IMR-90 (cell line): ENCODE data around the gene SDHC. TPM values are rescaled to one million over a fixed set of nuclear protein-coding genes. Genes with fewer than 3 reads are reported as not detected.

ENCODE experiments used
- ATAC-seq: fragments of 200-7000 bp; cut with Tn5 transposase; 2 replicates; pipeline ENCODE4 v1.9.1; 2020; ENCODE audit warnings: low read depth, mild to moderate bottlenecking, moderate library complexity
- BruUV-seq: library from RNA; stranded (reverse); fragments of 400-500 nt; replicated peaks from 2 replicates; lab custom pipeline; 2021; lab: Mats Ljungman, UMichigan
- CTCF ChIA-PET: fragments of 300-600 bp; formaldehyde crosslinking; extraction: SDS; loops from one replicate; lab custom pipeline; 2021; ENCODE audit warnings: antibody characterized with exemption; lab: Yijun Ruan, JAX
- POLR2A ChIA-PET: fragments of 300-600 bp; sonication (Branson Sonifier 250); formaldehyde crosslinking; loops from one replicate; lab custom pipeline; 2022; ENCODE audit warnings: antibody characterized with exemption; ENCODE audit not compliant: unreplicated experiment; lab: Charles Lee
- DNase-seq: peaks from one replicate; pipeline ENCODE4 v3.0.0; 2013
- H2AFZ ChIP-seq: replicated peaks from 2 replicates; pipeline ENCODE3; 2013; ENCODE audit warnings: low read length, mild to moderate bottlenecking; ENCODE audit not compliant: poor library complexity
- H2AK5ac ChIP-seq: 2 replicates; pipeline ENCODE4 v1.6.1; 2013; ENCODE audit warnings: low read depth, low read length, inconsistent platforms
- H2AK9ac ChIP-seq: replicated peaks from 2 replicates; pipeline ENCODE3; 2013; ENCODE audit warnings: mild to moderate bottlenecking, low read depth, low read length, moderate library complexity; ENCODE audit not compliant: poor library complexity
- H2BK120ac ChIP-seq: 2 replicates; pipeline ENCODE4 v1.6.1; 2013; ENCODE audit warnings: low read depth, low read length, inconsistent platforms
- H2BK15ac ChIP-seq: 3 replicates; pipeline ENCODE4 v1.6.1; 2013; ENCODE audit warnings: low read depth, low read length, inconsistent platforms
- H2BK20ac ChIP-seq: 2 replicates; pipeline ENCODE4 v1.6.1; 2013; ENCODE audit warnings: low read depth, mild to moderate bottlenecking, inconsistent platforms, low read length, moderate library complexity
- H2BK5ac ChIP-seq: 2 replicates; pipeline ENCODE4 v1.6.1; 2013; ENCODE audit warnings: mild to moderate bottlenecking, low read depth, low read length, inconsistent platforms; ENCODE audit not compliant: poor library complexity, severe bottlenecking
- H3K14ac ChIP-seq: replicated peaks from 2 replicates; pipeline ENCODE4 v1.6.1; 2013; ENCODE audit warnings: low read depth, low read length, inconsistent platforms
- H3K18ac ChIP-seq: 2 replicates; pipeline ENCODE4 v1.6.1; 2013; ENCODE audit warnings: low read depth, low read length, control low read depth
- H3K23ac ChIP-seq: 2 replicates; pipeline ENCODE4 v1.6.1; 2013; ENCODE audit warnings: low read depth, low read length, inconsistent platforms
- H3K27ac ChIP-seq: 2 replicates; pipeline ENCODE4 v1.5.1; 2013; ENCODE audit warnings: mild to moderate bottlenecking, control low read depth, low read length; ENCODE audit not compliant: insufficient read depth
- H3K27me3 ChIP-seq: 2 replicates; pipeline ENCODE4 v1.6.1; 2013; ENCODE audit warnings: low read length; ENCODE audit not compliant: control insufficient read depth, insufficient read depth
- H3K36me3 ChIP-seq: 2 replicates; pipeline ENCODE4 v1.6.1; 2013; ENCODE audit warnings: low read length, mixed read lengths; ENCODE audit not compliant: control insufficient read depth, insufficient read depth
- H3K4ac ChIP-seq: 2 replicates; pipeline ENCODE4 v1.6.1; 2013; ENCODE audit warnings: low read depth, low read length, inconsistent platforms
- H3K4me1 ChIP-seq: 2 replicates; pipeline ENCODE4 v1.6.1; 2013; ENCODE audit warnings: low read length, mixed read lengths; ENCODE audit not compliant: control insufficient read depth, insufficient read depth
- H3K4me2 ChIP-seq: 2 replicates; pipeline ENCODE4 v1.6.1; 2013; ENCODE audit warnings: low read depth, mild to moderate bottlenecking, control low read depth, low read length, moderate library complexity
- H3K4me3 ChIP-seq: 2 replicates; pipeline ENCODE4 v1.5.1; 2013; ENCODE audit warnings: low read depth, mild to moderate bottlenecking, control low read depth, low read length, moderate library complexity; ENCODE audit not compliant: insufficient read depth
- H3K56ac ChIP-seq: 2 replicates; pipeline ENCODE4 v1.6.1; 2013; ENCODE audit warnings: low read length, inconsistent platforms; ENCODE audit not compliant: insufficient read depth; ENCODE audit errors: extremely low read depth
- H3K79me1 ChIP-seq, 2 experiments: 2 replicates each; pipeline ENCODE4 v1.6.1; 2013; ENCODE audit warnings: low read length in 2 of 2, inconsistent platforms in 1 of 2, low read depth in 1 of 2
- H3K9ac ChIP-seq: 2 replicates; pipeline ENCODE4 v1.6.1; 2013; ENCODE audit warnings: low read depth, low read length, control low read depth
- H3K9me1 ChIP-seq: 2 replicates; pipeline ENCODE4 v1.6.1; 2013; ENCODE audit warnings: low read length, inconsistent platforms; ENCODE audit not compliant: insufficient read depth
- H3K9me3 ChIP-seq: 2 replicates; pipeline ENCODE4 v1.6.1; 2013; ENCODE audit warnings: low read length; ENCODE audit not compliant: control insufficient read depth, insufficient read depth
- H4K20me1 ChIP-seq: 2 replicates; pipeline ENCODE4 v1.6.1; 2013; ENCODE audit warnings: low read length, inconsistent platforms; ENCODE audit not compliant: insufficient read depth
- H4K5ac ChIP-seq: 2 replicates; pipeline ENCODE4 v1.6.1; 2013; ENCODE audit warnings: mild to moderate bottlenecking, low read depth, low read length, control low read depth
- H4K8ac ChIP-seq, 2 experiments: 2 replicates each; pipeline ENCODE4 v1.6.1; 2013; ENCODE audit warnings: low read depth in 2 of 2, low read length in 2 of 2, control low read depth in 1 of 2, inconsistent platforms in 1 of 2
- H4K91ac ChIP-seq: 2 replicates; pipeline ENCODE4 v1.6.1; 2013; ENCODE audit warnings: low read depth, low read length, inconsistent platforms; ENCODE audit not compliant: insufficient read depth
- BHLHE40 ChIP-seq: fragments of 150-350 bp; IDR thresholded peaks from 2 replicates; pipeline ENCODE4 v1.6.1; 2016; ENCODE audit warnings: mild to moderate bottlenecking, low read depth, low read length
- CEBPB ChIP-seq: IDR thresholded peaks from 2 replicates; pipeline ENCODE4 v1.6.1; 2012; ENCODE audit warnings: low read depth, low read length, improper control_type of control experiment
- CHD1 ChIP-seq: IDR thresholded peaks from 2 replicates; pipeline ENCODE4 v1.6.1; 2012; ENCODE audit warnings: low read depth, low read length, improper control_type of control experiment
- CTCF ChIP-seq: conservative IDR thresholded peaks from 2 replicates; pipeline ENCODE4 v1.5.1; 2012; ENCODE audit warnings: mild to moderate bottlenecking, low read depth, low read length, improper control_type of control experiment
- ELK1 ChIP-seq: fragments of 150-350 bp; IDR thresholded peaks from 2 replicates; pipeline ENCODE4 v1.6.1; 2016; ENCODE audit warnings: low read depth, mild to moderate bottlenecking, low read length, moderate library complexity, borderline replicate concordance
- FOS ChIP-seq: fragments of 150-350 bp; IDR thresholded peaks from 2 replicates; pipeline ENCODE4 v1.6.1; 2016; ENCODE audit warnings: low read depth, low read length
- MAFK ChIP-seq: IDR thresholded peaks from 2 replicates; pipeline ENCODE4 v1.6.1; 2012; ENCODE audit warnings: low read depth, low read length, improper control_type of control experiment
- MAZ ChIP-seq: IDR thresholded peaks from 2 replicates; pipeline ENCODE4 v1.6.1; 2012; ENCODE audit warnings: low read depth, mild to moderate bottlenecking, low read length, improper control_type of control experiment, moderate library complexity, borderline replicate concordance
- MXI1 ChIP-seq: IDR thresholded peaks from 2 replicates; pipeline ENCODE4 v1.6.1; 2012; ENCODE audit warnings: low read depth, mild to moderate bottlenecking, low read length, moderate library complexity, borderline replicate concordance
- NFE2L2 ChIP-seq: fragments of 150-350 bp; IDR thresholded peaks from 2 replicates; pipeline ENCODE4 v1.6.1; 2016; ENCODE audit warnings: low read depth, mild to moderate bottlenecking, low read length
- POLR2A ChIP-seq: IDR thresholded peaks from 2 replicates; pipeline ENCODE4 v1.6.1; 2012; ENCODE audit warnings: mild to moderate bottlenecking, low read depth, low read length
- RAD21 ChIP-seq: IDR thresholded peaks from 2 replicates; pipeline ENCODE4 v1.6.1; 2012; ENCODE audit warnings: low read length, improper control_type of control experiment
- RCOR1 ChIP-seq: IDR thresholded peaks from 2 replicates; pipeline ENCODE4 v1.6.1; 2012; ENCODE audit warnings: mild to moderate bottlenecking, low read length, improper control_type of control experiment; ENCODE audit not compliant: insufficient replicate concordance
- RFX5 ChIP-seq: IDR thresholded peaks from 2 replicates; pipeline ENCODE4 v1.8.0; 2012; ENCODE audit warnings: low read depth, mild to moderate bottlenecking, low read length, moderate library complexity
- SMC3 ChIP-seq: fragments of 150-350 bp; IDR thresholded peaks from 2 replicates; pipeline ENCODE4 v1.6.1; 2016; ENCODE audit warnings: low read depth, mild to moderate bottlenecking, antibody characterized with exemption, low read length, moderate library complexity
- USF2 ChIP-seq: fragments of 150-350 bp; IDR thresholded peaks from 2 replicates; pipeline ENCODE4 v1.6.1; 2017; ENCODE audit warnings: mild to moderate bottlenecking, antibody characterized with exemption, low read length, low read depth
- WGBS, 2 experiments: methylation state at CpG; one replicate each; pipeline versions ENCODE4 v1.1.5 to v1.1.7; 2013; ENCODE audit warnings: missing lambda C conversion rate in 2 of 2; ENCODE audit not compliant: insufficient read length in 1 of 2; ENCODE audit errors: extremely low coverage in 2 of 2; 5-methylcytosine and 5-hydroxymethylcytosine counted together
- dilution Hi-C: fragments of 300-500 bp; cut with HindIII; formaldehyde crosslinking; loops from one replicate; pipeline ENCODE4 v1.14.3; 2018; ENCODE audit warnings: low sequenced_read_pairs; ENCODE audit not compliant: unreplicated experiment
- in situ Hi-C: fragments of 300-500 bp; cut with MboI; formaldehyde crosslinking; loops from 3 replicates; pipeline ENCODE4 v1.14.3; 2019; ENCODE audit warnings: low sequenced_read_pairs, inconsistent platforms, mixed read lengths
- intact Hi-C: fragments of 100-400 bp; cut with micrococcal nuclease; formaldehyde crosslinking; loops from 2 replicates; pipeline ENCODE4 v1.10.0; 2022
- polyA plus RNA-seq, 3 experiments: library from polyadenylated mRNA; depleted of rRNA; stranded (reverse); fragments of >200 nt; gene quantifications; 2 replicates each; pipeline ENCODE4 v1.2.3, GENCODE V29; 2012; ENCODE audit warnings: low replicate concordance in 1 of 3
- total RNA-seq: library from RNA; depleted of rRNA; stranded (reverse); fragments of >200 nt; gene quantifications from 2 replicates; pipeline ENCODE4 v1.2.3, GENCODE V29; 2012

SDHC gene
- total and polyA plus RNA-seq, 2 of the 4 experiments (the other 2 are of a cell fraction): 158 to 235 TPM

GRCh38 chr1:161309868-161310267 is 4.3 kb upstream of the SDHC start, which contains the start of gene MPZ:
MPZ (minus strand) TSS chr1:161309968; CDS start chr1:161309905, 63 bp downstream.
- DNase-seq: no peak
- H3K4me2 ChIP-seq: no peak within 1 kb of the TSS
- POLR2A ChIA-PET: no interaction called here
- no CpG with 5 or more reads among the region's 2 CpGs for whole genome bisulfite sequencing, 2 experiments
- H3K36me3 ChIP-seq: no peaks in the 10 kb centered on the region
- no peak within 1 kb of the TSS for H3K14ac ChIP-seq
- intact Hi-C loops (no loop called here), dilution Hi-C loops (no loop called here), in situ Hi-C loops (no loop called here)
- H2AK9ac ChIP-seq: no peak within 1 kb of the TSS
- no peak within 1 kb of the TSS for H3K4me3 ChIP-seq
- H2BK15ac ChIP-seq: no peak within 1 kb of the TSS
- H3K23ac ChIP-seq: no peak within 1 kb of the TSS
- H3K79me1 ChIP-seq: peaks cover 0 to 6% of the 10 kb centered on the region in 2 experiments; a peak in 3 of 4 replicates
- H2BK20ac ChIP-seq: no peak within 1 kb of the TSS
- H4K91ac ChIP-seq: no peak within 1 kb of the TSS
- TF ChIP-seq FOS: no peak
- TF ChIP-seq MAZ: no peak
- TF ChIP-seq BHLHE40: no peak
- no peak for TF ChIP-seq RFX5
- TF ChIP-seq MXI1: no peak
- TF ChIP-seq POLR2A: no peak
- no peak for TF ChIP-seq CTCF
- no peak for TF ChIP-seq NFE2L2
- no peak for TF ChIP-seq SMC3
- TF ChIP-seq MAFK: no peak
- TF ChIP-seq USF2: no peak
- TF ChIP-seq ELK1: no peak
- TF ChIP-seq CHD1: no peak
- no peak for TF ChIP-seq RAD21
- TF ChIP-seq RCOR1: no peak
- TF ChIP-seq CEBPB: no peak
- no peak within 1 kb of the TSS for H2BK120ac ChIP-seq
- H3K18ac ChIP-seq: no peak within 1 kb of the TSS
- no peak within 1 kb of the TSS for H4K8ac ChIP-seq
- H4K5ac ChIP-seq: no peak within 1 kb of the TSS
- no peak within 1 kb of the TSS for H3K9ac ChIP-seq
- ATAC-seq: no peak
- peaks cover 10% of the 10 kb centered on the region; the same call in 1 of the 2 replicates for H3K9me1 ChIP-seq
- H3K4me1 ChIP-seq: peaks cover 9% of the 10 kb centered on the region; the same call in 1 of the 2 replicates
- no peaks in the 10 kb centered on the region for H3K9me3 ChIP-seq
- CTCF ChIA-PET: no interaction called here
- H2AK5ac ChIP-seq: no peak within 1 kb of the TSS
- no peak within 1 kb of the TSS for H2AFZ ChIP-seq
- H2BK5ac ChIP-seq: no peak within 1 kb of the TSS
- BruUV-seq: no TSS peak
- H4K20me1 ChIP-seq: no peaks in the 10 kb centered on the region
- H3K4ac ChIP-seq: no peak within 1 kb of the TSS
- no peak within 1 kb of the TSS for H3K56ac ChIP-seq
- H3K27ac ChIP-seq: no peak within 1 kb of the TSS
- peaks cover 5% of the 10 kb centered on the region; the same call in 1 of the 2 replicates for H3K27me3 ChIP-seq
